GM12865 (cell line): Measurements from ENCODE around the gene ASTN2.
A peak's percentile ranks its signal among the peaks of the same experiment; 100 is the strongest.

Experiments
- DNase-seq: peaks from one replicate; pipeline ENCODE4 v3.0.0; 2010; ENCODE audit warnings: low read depth
- H3K4me3 ChIP-seq: 2 replicates; pipeline ENCODE4 v1.5.1; 2011; ENCODE audit warnings: mild to moderate bottlenecking, low read depth, low read length, control low read depth
- CTCF ChIP-seq: IDR thresholded peaks from 2 replicates; pipeline ENCODE4 v1.5.1; 2011; ENCODE audit warnings: low read length, control low read depth, low read depth, inconsistent platforms; ENCODE audit not compliant: insufficient read depth; ENCODE audit errors: missing control alignments

The ASTN2 gene

GRCh38 chr9:117454711-117455110 lies 39.9 kb upstream of the ASTN2 start:
- H3K4me3 ChIP-seq, result no peak overlapping the region
- no peak for TF ChIP-seq CTCF
- DNase-seq, result no peak

- H3K4me3 ChIP-seq, result no peak overlapping the region
- no peak for DNase-seq
- no peak for TF ChIP-seq CTCF
Observed at GRCh38 chr9:117453737-117454136, 38.9 kb upstream of the ASTN2 start.

GRCh38 chr9:117451311-117451710 lies 36.5 kb upstream of the ASTN2 start:
- no peak for TF ChIP-seq CTCF
- no peak for DNase-seq
- no peak overlapping the region for H3K4me3 ChIP-seq

- no peak overlapping the region for H3K4me3 ChIP-seq
- no peak for DNase-seq
- TF ChIP-seq CTCF, result peak; percentile 0
Observed at GRCh38 chr9:117448066-117448465, 33.2 kb upstream of the ASTN2 start.

- H3K4me3 ChIP-seq, result no peak overlapping the region
- no peak for DNase-seq
- no peak for TF ChIP-seq CTCF
Observed at GRCh38 chr9:117445631-117446030, 30.8 kb upstream of the ASTN2 start.

GRCh38 chr9:117444501-117444900 lies 29.6 kb upstream of the ASTN2 start:
- TF ChIP-seq CTCF, result no peak
- H3K4me3 ChIP-seq, result no peak overlapping the region
- DNase-seq, result no peak

- TF ChIP-seq CTCF, result no peak
- no peak overlapping the region for H3K4me3 ChIP-seq
- no peak for DNase-seq
Observed at GRCh38 chr9:117437283-117437682, 22.4 kb upstream of the ASTN2 start.
